Epidermal melanocyte (primary cell): Measurements from ENCODE around the gene CACNA1F.
A peak's percentile ranks its signal among the peaks of the same experiment; 100 is the strongest.

Experiments used
- DNase-seq: peaks from one replicate; pipeline ENCODE4 v3.0.0; 2011; ENCODE audit warnings: low spot score; ENCODE audit not compliant: insufficient read length

Gene CACNA1F

GRCh38 chrX:49155243-49155899 lies 77.8 kb downstream of the CACNA1F start:
- peak; percentile 69 for DNase-seq
